HEK293T (cell line): Measurements from ENCODE around the gene ERVW-1.

Source experiments
- CTCF ChIA-PET: fragments of 350-600 bp; formaldehyde crosslinking; extraction: SDS; loops from one replicate; lab custom pipeline; 2021; ENCODE audit warnings: antibody characterized with exemption, inconsistent platforms; lab: Yijun Ruan, JAX
- POLR2A ChIA-PET: fragments of 350-600 bp; formaldehyde crosslinking; extraction: SDS; loops from one replicate; lab custom pipeline; 2020; ENCODE audit warnings: antibody characterized with exemption, inconsistent platforms; lab: Yijun Ruan, JAX
- DNase-seq: peaks from one replicate; pipeline ENCODE4 v3.0.0; 2012; ENCODE audit warnings: mixed read lengths; ENCODE audit errors: extremely low spot score
- ARNT ChIP-seq: fragments of 450-650 bp; IDR thresholded peaks from 2 replicates; pipeline ENCODE4 v1.6.1; 2017; ENCODE audit warnings: mild to moderate bottlenecking
- BHLHE40 ChIP-seq: fragments of 450-650 bp; IDR thresholded peaks from 2 replicates; pipeline ENCODE4 v1.6.1; 2016; ENCODE audit warnings: mild to moderate bottlenecking, moderate library complexity, borderline replicate concordance
- CTBP1 ChIP-seq: fragments of 450-650 bp; IDR thresholded peaks from 2 replicates; pipeline ENCODE4 v1.6.1; 2016; ENCODE audit warnings: borderline replicate concordance
- ELF4 ChIP-seq: fragments of 450-650 bp; IDR thresholded peaks from 2 replicates; pipeline ENCODE4 v1.6.1; 2017; ENCODE audit warnings: antibody characterized with exemption
- FOXA1 ChIP-seq: fragments of 450-650 bp; IDR thresholded peaks from 2 replicates; pipeline ENCODE4 v1.6.1; 2016; ENCODE audit warnings: mild to moderate bottlenecking
- FOXK2 ChIP-seq: fragments of 450-650 bp; IDR thresholded peaks from 2 replicates; pipeline ENCODE4 v1.6.1; 2016; ENCODE audit warnings: mild to moderate bottlenecking
- FOXM1 ChIP-seq: fragments of 450-650 bp; IDR thresholded peaks from 2 replicates; pipeline ENCODE4 v1.6.1; 2017; ENCODE audit warnings: mild to moderate bottlenecking, borderline replicate concordance
- HDGF ChIP-seq: fragments of 450-650 bp; IDR thresholded peaks from 2 replicates; pipeline ENCODE4 v1.6.1; 2017; ENCODE audit warnings: antibody characterized with exemption, borderline replicate concordance
- L3MBTL2 ChIP-seq: fragments of 450-650 bp; conservative IDR thresholded peaks from 2 replicates; pipeline ENCODE4 v1.6.1; 2016; ENCODE audit warnings: mild to moderate bottlenecking
- LEF1 ChIP-seq: fragments of 450-650 bp; IDR thresholded peaks from 2 replicates; pipeline ENCODE4 v1.6.1; 2017; ENCODE audit warnings: mild to moderate bottlenecking, borderline replicate concordance
- NFRKB ChIP-seq: fragments of 450-650 bp; IDR thresholded peaks from 2 replicates; pipeline ENCODE4 v1.6.1; 2016; ENCODE audit warnings: mild to moderate bottlenecking, moderate library complexity
- PKNOX1 ChIP-seq: fragments of 450-650 bp; IDR thresholded peaks from 2 replicates; pipeline ENCODE4 v1.6.1; 2016
- SP1 ChIP-seq: fragments of 450-650 bp; IDR thresholded peaks from 2 replicates; pipeline ENCODE4 v1.6.1; 2017
- SUZ12 ChIP-seq: fragments of 450-650 bp; IDR thresholded peaks from 2 replicates; pipeline ENCODE4 v1.6.1; 2016; ENCODE audit warnings: mild to moderate bottlenecking
- TARDBP ChIP-seq: fragments of 450-650 bp; IDR thresholded peaks from 2 replicates; pipeline ENCODE4 v1.6.1; 2016
- ZNF384 ChIP-seq: fragments of 450-650 bp; IDR thresholded peaks from 2 replicates; pipeline ENCODE4 v1.6.1; 2016

Gene ERVW-1

GRCh38 chr7:92437956-92438491, 39.7 kb downstream of the ERVW-1 start:
- DNase-seq = no peak
- TF ChIP-seq ELF4 = no peak
- POLR2A ChIA-PET = no interaction called here
- CTCF ChIA-PET = no interaction called here

GRCh38 chr7:92436612-92437445, 40.9 kb downstream of the ERVW-1 start:
- CTCF ChIA-PET = no interaction called here
- DNase-seq = no peak
- POLR2A ChIA-PET = no interaction called here
- no peak for TF ChIP-seq PKNOX1
- no peak for TF ChIP-seq LEF1
- no peak for TF ChIP-seq FOXK2
- TF ChIP-seq NFRKB = no peak
- no peak for TF ChIP-seq BHLHE40
- no peak for TF ChIP-seq CTBP1
- TF ChIP-seq ARNT = no peak
- TF ChIP-seq L3MBTL2 = no peak
- TF ChIP-seq ZNF384 = no peak
- no peak for TF ChIP-seq SUZ12
- no peak for TF ChIP-seq HDGF
- TF ChIP-seq FOXA1 = no peak
- TF ChIP-seq ELF4 = no peak
- no peak for TF ChIP-seq TARDBP
- no peak for TF ChIP-seq FOXM1
- no peak for TF ChIP-seq SP1

GRCh38 chr7:92435542-92435941, 42.2 kb downstream of the ERVW-1 start:
- ChIA-PET CTCF (no interaction called here), POLR2A (no interaction called here)
- TF ChIP-seq ARNT = no peak
- TF ChIP-seq ZNF384 = no peak
- TF ChIP-seq CTBP1 = no peak
- TF ChIP-seq LEF1 = no peak
- TF ChIP-seq BHLHE40 = no peak
- no peak for TF ChIP-seq SP1
- no peak for TF ChIP-seq FOXA1
- DNase-seq = no peak

GRCh38 chr7:92433019-92433418, 44.7 kb downstream of the ERVW-1 start:
- TF ChIP-seq LEF1 (no peak), ARNT (no peak), CTBP1 (no peak), L3MBTL2 (no peak), FOXA1 (no peak), BHLHE40 (no peak), PKNOX1 (no peak), SP1 (no peak), SUZ12 (no peak), TARDBP (no peak), ELF4 (no peak), FOXM1 (no peak), ZNF384 (no peak), NFRKB (no peak), HDGF (no peak)
- DNase-seq = no peak
- POLR2A ChIA-PET = no interaction called here
- CTCF ChIA-PET = interaction anchor here (1.4 kb wide), 1 partner anchor 9 kb away, joined by 4 read pairs; no protein-coding TSS in a partner anchor

GRCh38 chr7:92432299-92432946, 45.3 kb downstream of the ERVW-1 start:
- ChIA-PET POLR2A (no interaction called here), CTCF (no interaction called here)
- TF ChIP-seq CTBP1 = no peak
- TF ChIP-seq FOXM1 = no peak
- no peak for TF ChIP-seq SUZ12
- TF ChIP-seq SP1 = no peak
- no peak for TF ChIP-seq TARDBP
- TF ChIP-seq HDGF = no peak
- TF ChIP-seq FOXA1 = no peak
- TF ChIP-seq LEF1 = no peak
- DNase-seq = no peak

- POLR2A ChIA-PET = no interaction called here
- CTCF ChIA-PET = interaction anchor here (0.6 kb wide), 1 partner anchor 14 kb away, joined by 6 read pairs; no protein-coding TSS in a partner anchor
- TF ChIP-seq LEF1 (no peak), FOXK2 (no peak), NFRKB (no peak), CTBP1 (no peak), ZNF384 (no peak)
These were observed 50.6 kb downstream of the ERVW-1 start for GRCh38 chr7:92427193-92427592.

More at GRCh38 chr7:92427193-92427592, 50.6 kb downstream of the ERVW-1 start:
- DNase-seq = no peak
